ENCODE measurements around the gene SPIRE1. TPM values are rescaled to one million over a fixed set of nuclear protein-coding genes. Genes with fewer than 3 reads are reported as not detected.

Gene SPIRE1
- total and polyA plus RNA-seq, 2 of the 4 experiments (the other 2 are of a cell fraction): 11.6 to 31.4 TPM

DNA sequence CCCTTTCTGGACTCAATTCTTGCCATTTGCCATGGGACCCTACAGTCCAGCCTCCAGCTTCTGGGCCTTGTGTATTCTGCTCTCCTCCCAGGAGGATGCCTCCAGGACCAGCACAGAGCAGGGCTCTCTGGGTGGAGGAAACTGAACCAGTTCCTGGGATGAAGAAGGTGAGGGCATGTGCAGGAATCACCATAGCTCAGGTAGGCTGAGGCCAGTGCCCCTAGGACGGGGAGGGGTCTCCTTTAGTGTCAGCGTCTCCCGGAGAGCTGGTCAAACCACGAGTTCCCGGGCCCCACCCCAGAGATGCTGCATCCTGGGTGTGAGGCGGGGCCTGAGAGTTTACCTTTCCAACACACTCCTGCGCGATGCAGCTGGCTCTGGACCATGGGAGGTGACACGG, 256.0 kb downstream of the SPIRE1 start:
- Histone ChIP-seq H2BK15ac (ENCODE audit: low read depth, low read length) (no peak overlapping the region), H3K79me1 (ENCODE audit: low read depth in 1 of 2, low read length in 2 of 2) (no peaks in the 10 kb centered on the region), H3K56ac (ENCODE audit: extremely low read depth, insufficient read depth, low read length) (no peak overlapping the region), H4K20me1 (ENCODE audit: insufficient read depth, low read length) (no peaks in the 10 kb centered on the region), H4K91ac (ENCODE audit: insufficient read depth, low read depth, low read length) (no peak overlapping the region; the same call in 1 of the 2 replicates), H3K4me3 (ENCODE audit: insufficient read depth, low read depth, low read length) (no peak overlapping the region), H3K9me3 (ENCODE audit: control insufficient read depth, insufficient read depth, low read length) (no peaks in the 10 kb centered on the region), H3K9me1 (ENCODE audit: insufficient read depth, low read length) (no peaks in the 10 kb centered on the region), H3K27ac (ENCODE audit: insufficient read depth, low read length) (no peak overlapping the region), H2BK5ac (ENCODE audit: low read depth, low read length, poor library complexity, severe bottlenecking) (no peak overlapping the region), H3K4ac (ENCODE audit: low read depth, low read length) (no peak overlapping the region), H3K14ac (replicated peaks; ENCODE audit: low read depth, low read length) (no peak overlapping the region), H2AK9ac (replicated peaks; ENCODE audit: low read depth, low read length, poor library complexity) (no peak overlapping the region), H2AK5ac (ENCODE audit: low read depth, low read length) (no peak overlapping the region), H2AFZ (replicated peaks; ENCODE audit: low read length, poor library complexity) (no peak overlapping the region), H4K5ac (ENCODE audit: low read depth, low read length) (no peak overlapping the region), H3K4me1 (ENCODE audit: control insufficient read depth, insufficient read depth, low read length) (no peaks in the 10 kb centered on the region), H3K27me3 (ENCODE audit: control insufficient read depth, insufficient read depth, low read length) (no peaks in the 10 kb centered on the region; the same call in 1 of the 2 replicates), H2BK120ac (ENCODE audit: low read depth, low read length) (no peak overlapping the region), H3K36me3 (ENCODE audit: control insufficient read depth, insufficient read depth, low read length) (no peaks in the 10 kb centered on the region), H3K18ac (ENCODE audit: low read depth, low read length) (no peak overlapping the region), H2BK20ac (ENCODE audit: low read depth, low read length) (no peak overlapping the region), H3K23ac (ENCODE audit: low read depth, low read length) (no peak overlapping the region), H4K8ac (ENCODE audit: low read depth in 2 of 2, low read length in 2 of 2) (no peak overlapping the region), H3K9ac (ENCODE audit: low read depth, low read length) (no peak overlapping the region), H3K4me2 (ENCODE audit: low read depth, low read length) (no peak overlapping the region)
- in situ Hi-C loops (cut with MboI; ENCODE audit: low sequenced_read_pairs): no loop called here
- no peak for TF ChIP-seq CHD1 (IDR thresholded peaks at IDR 0.05; ENCODE audit: low read depth, low read length)
- TF ChIP-seq BHLHE40 (IDR thresholded peaks at IDR 0.05; ENCODE audit: low read depth, low read length): no peak
- CTCF ChIA-PET: no interaction called here
- WGBS, 2 experiments (ENCODE audit: extremely low coverage in 2 of 2, insufficient read length in 1 of 2): no CpG with 5 or more reads among the region's 9 CpGs
- POLR2A ChIA-PET (ENCODE audit: unreplicated experiment): no interaction called here
- no peak for DNase-seq
- dilution Hi-C loops (cut with HindIII; ENCODE audit: low sequenced_read_pairs, unreplicated experiment): no loop called here
- no TSS peak for BruUV-seq (replicated peaks)
- no peak for ATAC-seq (ENCODE audit: low read depth)
- intact Hi-C loops (cut with micrococcal nuclease): no loop called here

All from IMR-90 (cell line).